ENCODE results near the gene RALA.
A peak's percentile ranks its signal among the peaks of the same experiment; 100 is the strongest.
"Not testable (repeated sequence)": the region's sequence is repeated elsewhere in the genome, so short reads cannot be mapped to it uniquely, and the experiment has no call there.

Gene RALA

DNA sequence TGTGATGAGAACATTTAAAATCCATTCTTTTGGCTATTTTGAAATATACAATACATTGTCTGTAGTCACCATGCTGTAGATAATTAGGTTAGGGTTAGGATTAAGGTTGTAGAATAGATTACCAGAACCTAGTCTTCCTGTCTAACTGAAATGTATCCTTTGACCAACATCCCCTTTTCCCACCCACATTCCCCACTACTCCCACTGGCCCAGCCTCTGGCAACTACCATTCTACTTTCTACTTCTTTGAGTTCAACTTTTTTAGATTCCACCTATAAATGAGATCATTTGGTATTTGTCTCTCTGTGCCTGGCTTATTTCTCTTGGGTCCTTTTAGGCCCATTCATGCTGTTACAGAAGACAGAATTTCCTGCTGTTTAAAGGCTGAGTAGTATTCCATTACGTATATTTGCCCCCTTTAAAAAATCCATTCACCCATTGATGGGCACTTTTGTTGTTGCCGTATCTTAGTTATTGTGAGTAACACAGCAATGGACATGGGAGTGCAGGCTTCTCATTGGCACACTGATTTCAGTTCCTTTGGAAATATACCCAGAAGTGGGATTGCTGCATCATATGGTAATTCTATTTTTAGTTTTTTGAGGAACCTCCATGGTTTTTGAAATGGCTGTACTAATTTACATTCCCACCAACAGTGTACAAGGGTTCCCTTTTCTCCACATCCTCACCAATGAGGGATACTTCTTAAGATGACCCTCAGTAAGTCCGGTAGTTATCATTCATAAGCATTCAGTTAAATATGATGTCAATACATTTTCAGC, 104.0 kb downstream of the RALA start:
- no peak for DNase-seq (ENCODE audit: low spot score)

DNA sequence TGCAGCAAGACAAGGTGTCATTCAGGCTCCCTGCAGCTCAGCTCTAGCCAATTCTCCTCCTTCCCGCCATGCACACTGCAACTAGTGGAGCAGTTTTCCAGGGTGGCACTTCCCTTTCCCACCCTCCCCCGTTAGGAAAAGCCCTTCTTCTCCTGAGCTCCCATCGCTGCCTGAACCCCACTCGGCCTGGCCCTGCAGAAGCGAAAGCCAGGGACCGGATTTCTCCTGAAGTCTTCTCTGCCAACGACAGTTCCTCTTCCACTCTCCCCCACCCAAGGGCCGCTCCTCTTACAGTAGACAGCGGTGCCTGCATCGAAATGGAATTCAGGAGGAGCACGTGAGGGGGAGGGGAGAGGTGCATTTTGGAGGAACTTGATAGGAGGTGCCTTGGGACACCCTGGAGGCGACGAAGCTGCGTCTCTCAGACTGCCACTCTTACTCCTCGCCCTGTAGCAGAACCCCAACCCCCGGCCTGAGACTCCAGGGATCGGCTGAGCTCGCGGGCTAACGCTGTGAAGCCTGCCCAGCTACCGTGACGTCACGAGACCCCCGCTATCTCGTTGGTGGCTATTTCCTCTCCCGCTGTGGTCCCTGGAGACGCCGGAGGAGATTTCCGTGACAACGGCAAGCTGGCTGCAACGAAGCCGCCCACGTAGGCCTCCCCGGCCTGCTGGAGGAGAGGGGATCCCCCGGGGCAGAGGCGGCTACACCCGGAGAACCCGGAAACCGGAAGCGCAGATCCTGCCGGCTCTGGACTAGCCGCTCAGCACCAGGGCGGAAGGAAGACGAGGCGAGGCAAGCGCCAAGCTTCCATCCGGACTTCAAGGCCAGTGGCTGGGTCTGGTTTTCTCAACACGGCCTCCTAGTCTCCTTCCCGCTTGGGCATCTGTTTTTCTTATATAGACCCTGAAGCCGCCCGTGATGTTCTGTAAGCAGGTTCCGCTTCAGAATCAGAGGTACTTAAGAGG, 109.7 kb downstream of the RALA start:
- DNase-seq (ENCODE audit: low spot score): peak; percentile 96

DNA sequence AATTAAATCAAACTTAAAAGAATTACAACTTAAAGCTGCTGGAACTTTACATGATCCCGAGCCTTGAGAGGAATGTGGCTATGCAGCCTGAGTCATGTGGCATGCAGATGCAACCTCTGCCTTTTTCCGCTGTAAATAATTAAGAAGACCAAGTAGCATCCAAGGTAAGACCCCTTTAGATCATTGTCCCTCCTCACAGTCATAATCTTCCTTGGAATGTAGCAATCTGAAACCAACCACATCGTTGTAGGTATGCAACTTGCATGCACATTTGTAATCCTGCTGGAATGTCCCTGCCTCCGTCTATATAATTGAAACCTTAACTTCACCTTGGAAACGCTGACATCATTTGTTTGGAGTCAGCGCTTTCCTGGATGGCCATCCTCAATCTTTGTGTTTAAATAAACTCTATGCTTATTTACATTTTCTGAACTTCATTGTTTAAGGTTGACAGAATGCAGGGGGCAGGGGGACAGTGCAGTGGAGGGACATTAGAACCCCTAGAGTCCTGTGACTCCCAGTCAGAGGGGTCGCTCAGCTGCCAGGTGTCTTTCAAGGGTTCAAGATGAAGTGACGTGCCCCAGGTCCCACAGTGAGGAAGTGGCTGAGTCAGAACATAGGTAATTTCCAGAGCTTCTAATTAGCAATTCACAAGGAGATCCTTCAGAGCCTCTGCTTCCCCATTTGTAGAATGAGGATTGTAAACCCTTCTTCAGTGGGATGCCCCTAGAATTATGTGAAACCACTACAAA, 110.7 kb downstream of the RALA start:
- DNase-seq (ENCODE audit: low spot score): no peak

DNA sequence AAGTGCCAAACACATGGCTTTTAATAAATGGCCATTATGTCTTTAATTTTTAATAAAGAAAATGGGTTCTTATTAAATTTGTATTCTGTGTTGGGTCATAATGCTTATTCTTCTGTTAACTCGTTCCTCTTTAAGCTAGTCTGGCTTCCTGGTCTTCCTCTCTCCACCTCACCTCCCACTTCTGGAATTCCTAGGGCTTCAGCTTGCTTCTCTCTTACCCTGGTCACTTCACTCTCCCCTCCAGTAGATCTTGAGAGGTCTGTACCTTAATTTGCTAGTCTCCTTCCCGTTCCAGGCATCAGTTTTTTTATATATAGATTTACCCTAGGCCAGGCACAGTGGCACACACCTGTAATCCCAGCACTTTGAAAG, 111.2 kb downstream of the RALA start:
- DNase-seq (ENCODE audit: low spot score): no peak

DNA sequence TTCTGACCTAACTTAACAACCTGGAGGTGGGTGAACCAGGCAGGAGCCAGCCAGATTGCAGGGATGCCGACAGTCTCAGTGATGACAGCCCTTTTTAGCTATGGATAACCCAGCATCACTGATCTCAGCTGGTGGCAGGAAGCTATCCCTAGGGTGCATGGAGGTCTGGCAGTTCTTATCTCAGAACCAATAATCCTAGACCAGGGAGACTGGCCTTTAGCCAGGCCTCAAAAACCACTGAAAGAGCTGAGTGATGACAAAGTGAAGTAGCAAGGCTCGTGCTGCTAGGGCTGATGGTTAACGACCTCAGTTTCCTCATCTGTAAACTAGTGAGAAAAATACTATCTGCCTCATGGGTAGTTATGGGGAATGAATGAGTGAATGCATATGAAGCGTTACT, 112.5 kb downstream of the RALA start:
- DNase-seq (ENCODE audit: low spot score): no peak

- peak; percentile 25 for DNase-seq (ENCODE audit: low spot score)
These were observed 118.7 kb downstream of the RALA start for GRCh38 chr7:39741942-39742623.

- no peak for DNase-seq (ENCODE audit: low spot score)
These were observed 121.2 kb downstream of the RALA start for GRCh38 chr7:39744620-39745019.

- no peak for DNase-seq (ENCODE audit: low spot score)
These were observed 121.9 kb downstream of the RALA start for GRCh38 chr7:39745320-39745719.

DNA sequence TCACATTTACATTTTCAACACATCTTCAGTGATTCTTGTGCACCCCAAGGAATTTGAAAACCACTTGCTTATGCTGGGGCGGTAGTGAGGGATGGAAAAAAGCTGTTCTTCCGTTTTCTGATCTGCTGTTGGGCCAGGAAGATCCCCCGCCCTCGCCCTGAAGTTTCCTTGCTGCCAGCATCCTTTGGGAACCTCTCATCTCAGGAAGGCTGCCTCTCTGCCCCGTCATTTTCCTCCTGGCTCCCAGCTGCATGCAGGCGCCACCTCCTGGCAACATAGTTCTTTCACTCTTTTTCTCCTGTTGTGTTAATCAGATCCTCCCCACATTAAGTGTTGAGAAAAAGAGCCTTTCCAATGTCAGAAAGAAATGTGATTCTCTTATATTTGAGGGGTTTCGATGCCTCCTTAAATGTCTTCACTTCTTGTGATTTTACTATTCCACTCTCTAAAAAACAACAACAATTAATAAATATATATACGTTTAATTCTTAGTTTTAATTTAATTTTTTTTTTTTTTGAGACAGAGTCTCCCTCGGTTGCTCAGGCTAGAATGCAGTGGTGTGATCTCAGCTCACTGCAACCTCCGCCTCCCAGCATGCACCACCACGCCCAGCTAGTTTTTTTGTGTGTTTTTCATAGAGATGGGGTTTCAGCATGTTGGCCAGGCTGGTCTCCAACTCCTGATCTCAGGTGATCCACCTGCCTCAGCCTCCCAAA, 122.9 kb downstream of the RALA start:
- peak; percentile 87 for DNase-seq (ENCODE audit: low spot score)

DNA sequence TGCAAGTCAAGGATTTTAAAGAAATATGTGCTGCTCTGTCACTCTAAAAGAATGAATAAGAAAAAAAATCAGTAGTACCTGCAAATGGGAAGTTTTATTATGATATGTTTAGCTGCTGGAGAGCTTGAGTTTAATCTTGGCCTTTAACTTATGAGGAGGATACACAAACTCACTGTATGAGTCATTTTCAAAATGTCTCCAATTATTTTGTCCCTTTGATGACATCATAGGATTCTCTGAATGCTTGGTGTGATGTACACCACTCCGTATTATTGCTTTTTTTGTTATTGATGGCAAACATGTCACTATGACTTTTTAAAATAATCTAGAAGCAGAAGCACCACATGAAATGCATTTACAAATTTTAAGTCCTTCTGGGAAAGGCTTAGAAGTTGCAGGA, 125.8 kb downstream of the RALA start:
- no peak for DNase-seq (ENCODE audit: low spot score)

- no peak for DNase-seq (ENCODE audit: low spot score)
These were observed 126.3 kb downstream of the RALA start for GRCh38 chr7:39749717-39750116.

GRCh38 chr7:39750253-39751077, 127.1 kb downstream of the RALA start:
- DNase-seq (ENCODE audit: low spot score): peak; percentile 46

DNA sequence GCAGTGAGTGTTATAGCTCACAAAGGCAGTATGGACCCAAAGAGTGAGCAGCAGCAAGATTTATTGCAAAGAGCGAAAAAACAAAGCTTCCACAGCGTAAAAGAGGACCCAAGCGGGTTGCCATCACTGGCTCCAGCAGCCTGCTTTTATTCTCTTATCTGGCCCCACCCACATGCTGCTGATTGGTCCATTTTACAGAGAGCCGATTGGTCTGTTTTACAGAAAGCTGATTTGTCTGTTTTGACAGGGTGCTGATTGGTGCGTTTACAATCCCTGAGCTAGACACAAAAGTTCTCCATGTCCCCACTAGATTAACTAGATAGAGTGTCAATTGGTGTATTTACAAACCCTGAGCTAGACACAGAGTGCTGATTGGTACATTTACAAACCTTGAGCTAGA, 129.9 kb downstream of the RALA start:
- DNase-seq (ENCODE audit: low spot score): not testable (repeated sequence)

GRCh38 chr7:39753823-39754325, 130.5 kb downstream of the RALA start:
- DNase-seq (ENCODE audit: low spot score): no peak

DNA sequence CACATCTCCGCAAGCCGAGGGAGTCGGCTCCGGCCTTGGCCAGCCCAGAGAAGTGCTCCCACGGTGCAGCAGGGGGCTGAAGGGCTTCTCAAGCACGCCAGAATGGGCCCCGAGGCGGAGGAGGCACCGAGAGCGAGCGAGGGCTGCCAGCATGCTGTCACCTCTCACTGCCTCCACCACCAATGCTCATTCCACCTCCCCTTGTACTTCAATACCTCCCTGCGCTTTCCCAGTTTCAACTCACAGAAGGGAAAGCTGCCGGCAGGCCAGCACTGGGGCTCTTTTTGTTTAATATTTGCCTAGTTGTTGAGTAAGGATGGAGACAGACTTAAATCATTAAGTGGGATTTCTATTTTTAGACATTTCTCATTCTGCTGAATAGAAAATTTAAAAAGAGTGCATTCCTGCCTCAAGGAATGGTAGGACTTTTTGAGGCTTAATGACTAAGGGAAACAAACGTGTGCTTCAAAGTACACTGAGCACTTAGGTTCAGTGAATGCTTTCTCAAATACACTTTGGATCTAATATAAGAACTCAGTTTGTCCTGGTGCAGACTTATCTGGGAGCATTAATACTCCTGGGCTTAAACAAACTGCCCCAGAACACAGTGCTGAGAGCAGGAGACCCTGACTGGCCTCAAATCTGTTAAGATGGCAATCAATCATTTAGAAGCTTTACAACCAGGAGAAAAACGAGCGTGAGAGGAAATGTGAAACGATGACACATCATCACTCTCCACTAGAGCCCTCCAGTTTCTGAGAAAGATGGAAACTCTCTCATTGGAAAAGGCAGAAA, 131.2 kb downstream of the RALA start:
- peak; percentile 37 for DNase-seq (ENCODE audit: low spot score)

DNA sequence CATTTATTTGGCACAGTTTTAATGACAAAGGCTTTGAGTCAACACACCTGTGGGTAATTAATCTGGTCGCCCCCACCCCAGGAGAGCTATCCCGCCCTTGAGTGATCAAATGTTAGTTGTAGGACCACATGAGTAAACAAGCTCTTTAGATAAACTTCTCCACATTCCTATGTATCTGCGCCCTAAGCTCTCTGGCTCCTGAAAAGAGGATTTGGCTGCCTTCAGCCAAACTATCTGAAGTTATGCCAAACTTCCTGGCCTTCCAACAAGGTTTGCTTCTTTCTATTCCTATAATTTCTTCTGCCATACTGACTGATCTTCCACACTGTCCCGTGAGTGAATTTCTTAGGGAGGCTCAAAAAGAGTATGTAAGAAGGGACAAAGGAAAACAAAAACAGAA, 134.2 kb downstream of the RALA start:
- DNase-seq (ENCODE audit: low spot score): no peak
